ENCODE results near the gene LINGO1. TPM values are rescaled to one million over a fixed set of nuclear protein-coding genes. Genes with fewer than 3 reads are reported as not detected.

The LINGO1 gene
- total and polyA plus RNA-seq, 2 donors (not counting 3 experiments of a cell fraction or from before 2014, with no cell fraction given) = 0.15 to 0.33 TPM

GRCh38 chr15:77608774-77609173, 23.9 kb downstream of the LINGO1 start:
- BruUV-seq (replicated peaks) = no TSS peak
- no peak for TF ChIP-seq MYC (IDR thresholded peaks at IDR 0.05; ENCODE audit: low read depth, low read length)
- no peak for TF ChIP-seq GATA2 (IDR thresholded peaks at IDR 0.05; ENCODE audit: insufficient read depth, insufficient read length, low read depth, low read length)
- TF ChIP-seq JUN (IDR thresholded peaks at IDR 0.05; ENCODE audit: borderline replicate concordance, insufficient read depth, insufficient read length, low read depth) = no peak
- no peak for TF ChIP-seq EZH2 (IDR thresholded peaks at IDR 0.05; ENCODE audit: borderline replicate concordance, low read depth, low read length, severe bottlenecking)
- TF ChIP-seq FOS (IDR thresholded peaks at IDR 0.05; ENCODE audit: borderline replicate concordance, insufficient read depth, low read length) = no peak
- no peak for TF ChIP-seq POLR2A (IDR thresholded peaks at IDR 0.05; ENCODE audit: low read depth, low read length)
- TF ChIP-seq POLR2AphosphoS5 (IDR thresholded peaks at IDR 0.05; ENCODE audit: insufficient read depth, low read depth, low read length) = no peak
- no peak for TF ChIP-seq MAX (IDR thresholded peaks at IDR 0.05; ENCODE audit: insufficient read depth, insufficient read length)
- Histone ChIP-seq H3K4me2 (ENCODE audit: insufficient read depth, low read length) (no peak overlapping the region), H3K9ac (replicated peaks; ENCODE audit: extremely low read depth, insufficient read depth, low read length) (no peak overlapping the region), H3K4me3 (replicated peaks in 1 of 3; ENCODE audit: insufficient read depth in 1 of 3, low read depth in 1 of 3, low read length in 3 of 3) (no peak overlapping the region), H4K20me1 (replicated peaks; ENCODE audit: control insufficient read depth, extremely low read depth, insufficient read depth, low read length) (no peaks in the 10 kb centered on the region), H3K36me3 (ENCODE audit: control insufficient read depth in 2 of 2, extremely low read depth in 1 of 2, insufficient read depth in 2 of 2, low read length in 2 of 2) (no peaks in the 10 kb centered on the region), H3K27ac (ENCODE audit: insufficient read depth, low read depth, low read length) (no peak overlapping the region), H3K27me3 (ENCODE audit: control insufficient read depth in 2 of 2, insufficient read depth in 2 of 2, low read length in 2 of 2) (no peaks in the 10 kb centered on the region), H3K9me3 (replicated peaks; ENCODE audit: control insufficient read depth, insufficient read depth, low read length) (no peaks in the 10 kb centered on the region), H3K79me2 (ENCODE audit: control insufficient read depth, insufficient read depth, low read length) (no peaks in the 10 kb centered on the region), H3K4me1 (ENCODE audit: control insufficient read depth, extremely low read depth, insufficient read depth, low read length) (peaks cover 3% of the 10 kb centered on the region), H3K9me1 (replicated peaks; ENCODE audit: control insufficient read depth, extremely low read depth, insufficient read depth, low read length) (no peaks in the 10 kb centered on the region), H2AFZ (ENCODE audit: low read depth, low read length) (no peak overlapping the region)
- CTCF ChIA-PET = interaction anchor here (0.7 to 4.1 kb wide), 4 partner anchors 8 to 24 kb away, joined by 3 to 35 read pairs (median 4); no protein-coding TSS in a partner anchor
- dilution Hi-C loops (cut with MboI; ENCODE audit: extremely low pct_ligation_motif_present, low sequenced_read_pairs) (no loop called here), intact Hi-C loops (cut with micrococcal nuclease) (no loop called here)
- POLR2A ChIA-PET = no interaction called here
- DNase-seq (ENCODE audit: low read depth, low spot score) = no peak
- no peak for FAIRE-seq

DNA sequence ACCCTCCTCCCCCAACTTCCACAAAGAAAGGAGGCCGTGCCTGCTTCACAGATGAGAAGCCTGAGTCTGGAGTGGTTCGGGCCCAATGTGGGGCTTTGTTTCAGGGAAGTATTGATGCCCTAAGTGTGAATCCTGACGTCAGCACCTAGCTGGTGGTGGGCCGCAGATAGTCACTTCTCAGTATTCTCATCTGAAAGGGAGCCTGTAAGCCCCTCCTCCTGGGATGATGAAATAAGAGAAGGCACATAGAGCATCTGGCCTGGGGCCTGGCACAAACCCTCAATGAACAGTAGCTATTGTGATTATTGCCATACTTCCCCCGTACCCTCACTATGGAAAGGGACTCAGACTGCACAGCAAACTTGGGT, 24.8 kb downstream of the LINGO1 start:
- DNase-seq (ENCODE audit: low read depth, low spot score) = no peak
- dilution Hi-C loops (cut with MboI; ENCODE audit: extremely low pct_ligation_motif_present, low sequenced_read_pairs) = no loop called here
- Histone ChIP-seq H3K4me2 (ENCODE audit: insufficient read depth, low read length) (no peak overlapping the region), H3K27me3 (ENCODE audit: control insufficient read depth in 2 of 2, insufficient read depth in 2 of 2, low read length in 2 of 2) (no peaks in the 10 kb centered on the region), H3K9me3 (replicated peaks; ENCODE audit: control insufficient read depth, insufficient read depth, low read length) (no peaks in the 10 kb centered on the region), H2AFZ (ENCODE audit: low read depth, low read length) (no peak overlapping the region), H3K79me2 (ENCODE audit: control insufficient read depth, insufficient read depth, low read length) (no peaks in the 10 kb centered on the region), H3K36me3 (ENCODE audit: control insufficient read depth in 2 of 2, extremely low read depth in 1 of 2, insufficient read depth in 2 of 2, low read length in 2 of 2) (no peaks in the 10 kb centered on the region), H4K20me1 (replicated peaks; ENCODE audit: control insufficient read depth, extremely low read depth, insufficient read depth, low read length) (no peaks in the 10 kb centered on the region), H3K27ac (ENCODE audit: insufficient read depth, low read depth, low read length) (no peak overlapping the region), H3K4me3 (replicated peaks in 1 of 3; ENCODE audit: insufficient read depth in 1 of 3, low read depth in 1 of 3, low read length in 3 of 3) (no peak overlapping the region), H3K9ac (replicated peaks; ENCODE audit: extremely low read depth, insufficient read depth, low read length) (no peak overlapping the region), H3K4me1 (ENCODE audit: control insufficient read depth, extremely low read depth, insufficient read depth, low read length) (peaks cover 3% of the 10 kb centered on the region), H3K9me1 (replicated peaks; ENCODE audit: control insufficient read depth, extremely low read depth, insufficient read depth, low read length) (no peaks in the 10 kb centered on the region)
- no peak for TF ChIP-seq MAX (IDR thresholded peaks at IDR 0.05; ENCODE audit: insufficient read depth, insufficient read length)
- no peak for TF ChIP-seq JUN (IDR thresholded peaks at IDR 0.05; ENCODE audit: borderline replicate concordance, insufficient read depth, insufficient read length, low read depth)
- TF ChIP-seq, protein P1, sequence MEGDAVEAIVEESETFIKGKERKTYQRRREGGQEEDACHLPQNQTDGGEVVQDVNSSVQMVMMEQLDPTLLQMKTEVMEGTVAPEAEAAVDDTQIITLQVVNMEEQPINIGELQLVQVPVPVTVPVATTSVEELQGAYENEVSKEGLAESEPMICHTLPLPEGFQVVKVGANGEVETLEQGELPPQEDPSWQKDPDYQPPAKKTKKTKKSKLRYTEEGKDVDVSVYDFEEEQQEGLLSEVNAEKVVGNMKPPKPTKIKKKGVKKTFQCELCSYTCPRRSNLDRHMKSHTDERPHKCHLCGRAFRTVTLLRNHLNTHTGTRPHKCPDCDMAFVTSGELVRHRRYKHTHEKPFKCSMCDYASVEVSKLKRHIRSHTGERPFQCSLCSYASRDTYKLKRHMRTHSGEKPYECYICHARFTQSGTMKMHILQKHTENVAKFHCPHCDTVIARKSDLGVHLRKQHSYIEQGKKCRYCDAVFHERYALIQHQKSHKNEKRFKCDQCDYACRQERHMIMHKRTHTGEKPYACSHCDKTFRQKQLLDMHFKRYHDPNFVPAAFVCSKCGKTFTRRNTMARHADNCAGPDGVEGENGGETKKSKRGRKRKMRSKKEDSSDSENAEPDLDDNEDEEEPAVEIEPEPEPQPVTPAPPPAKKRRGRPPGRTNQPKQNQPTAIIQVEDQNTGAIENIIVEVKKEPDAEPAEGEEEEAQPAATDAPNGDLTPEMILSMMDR (IDR thresholded peaks at IDR 0.05; ENCODE audit: extremely low read depth in 1 of 2, insufficient read depth in 1 of 2, low read depth in 1 of 2, low read length in 2 of 2) = no peak
- no peak for TF ChIP-seq GATA2 (IDR thresholded peaks at IDR 0.05; ENCODE audit: insufficient read depth, insufficient read length, low read depth, low read length)
- no peak for TF ChIP-seq EZH2 (IDR thresholded peaks at IDR 0.05; ENCODE audit: borderline replicate concordance, low read depth, low read length, severe bottlenecking)
- TF ChIP-seq FOS (IDR thresholded peaks at IDR 0.05; ENCODE audit: borderline replicate concordance, insufficient read depth, low read length) = no peak
- no peak for TF ChIP-seq POLR2AphosphoS5 (IDR thresholded peaks at IDR 0.05; ENCODE audit: insufficient read depth, low read depth, low read length)
- no peak for TF ChIP-seq MYC (IDR thresholded peaks at IDR 0.05; ENCODE audit: low read depth, low read length)
- no peak for TF ChIP-seq POLR2A (IDR thresholded peaks at IDR 0.05; ENCODE audit: low read depth, low read length)
- no TSS peak for BruUV-seq (replicated peaks)
- intact Hi-C loops (cut with micrococcal nuclease) = no loop called here
- ChIA-PET POLR2A (no interaction called here), CTCF (interaction anchor here (0.7 to 4.1 kb wide), 5 partner anchors 9 to 27 kb away, joined by 3 to 35 read pairs (median 4); no protein-coding TSS in a partner anchor)
- no peak for FAIRE-seq

Data from endothelial cell of umbilical vein (primary cell).